Measurements from ENCODE around the gene CREB5.

The CREB5 gene

DNA sequence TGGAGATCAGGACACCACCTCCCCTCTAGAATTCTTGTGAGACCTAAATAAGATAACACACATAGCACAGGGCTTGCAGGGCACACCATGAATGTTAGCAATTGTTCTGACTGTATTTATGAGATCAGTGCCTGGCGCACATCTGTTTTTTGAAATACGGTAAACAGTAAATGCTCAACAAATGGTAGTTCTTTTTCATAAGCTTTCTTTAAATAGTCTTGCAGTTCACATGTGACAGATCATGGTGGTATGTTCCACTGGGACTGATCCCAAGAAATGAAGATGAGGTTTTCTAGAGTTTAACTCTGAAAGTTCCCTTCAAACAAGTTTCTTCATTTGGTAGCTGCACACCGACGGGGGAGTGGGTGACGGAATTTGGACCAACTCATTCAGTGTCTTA lies 34.8 kb downstream of the CREB5 start:
- no peaks in the 10 kb centered on the region for H3K9me3 ChIP-seq (ENCODE audit: control insufficient read depth in 5 of 5, low read length in 5 of 5)
- H3K36me3 ChIP-seq (ENCODE audit: control insufficient read depth in 5 of 5, insufficient read depth in 5 of 5, low read length in 5 of 5): no peaks in the 10 kb centered on the region
- H3K27ac ChIP-seq (ENCODE audit: low read depth, low read length): no peak overlapping the region
- no peak overlapping the region for H3K9ac ChIP-seq (ENCODE audit: low read length in 5 of 5)
- H3K4me3 ChIP-seq (ENCODE audit: low read depth in 1 of 5, low read length in 5 of 5): no peak overlapping the region
- H3K4me1 ChIP-seq (ENCODE audit: control insufficient read depth in 5 of 5, insufficient read depth in 5 of 5, low read length in 5 of 5): no peaks in the 10 kb centered on the region
- H3K27me3 ChIP-seq (ENCODE audit: control insufficient read depth in 5 of 5, insufficient read depth in 4 of 5, low read length in 5 of 5): no peaks in the 10 kb centered on the region

- no peaks in the 10 kb centered on the region for H3K36me3 ChIP-seq (ENCODE audit: control insufficient read depth in 5 of 5, insufficient read depth in 5 of 5, low read length in 5 of 5)
- no peak overlapping the region for H3K4me3 ChIP-seq (ENCODE audit: low read depth in 1 of 5, low read length in 5 of 5)
- no peaks in the 10 kb centered on the region for H3K9me3 ChIP-seq (ENCODE audit: control insufficient read depth in 5 of 5, low read length in 5 of 5)
- no peak overlapping the region for H3K9ac ChIP-seq (ENCODE audit: low read length in 5 of 5)
- H3K27me3 ChIP-seq (ENCODE audit: control insufficient read depth in 5 of 5, insufficient read depth in 4 of 5, low read length in 5 of 5): no peaks in the 10 kb centered on the region
- H3K27ac ChIP-seq (ENCODE audit: low read depth, low read length): no peak overlapping the region
- no peaks in the 10 kb centered on the region for H3K4me1 ChIP-seq (ENCODE audit: control insufficient read depth in 5 of 5, insufficient read depth in 5 of 5, low read length in 5 of 5)
Measured at GRCh38 chr7:28448708-28449107, 36.4 kb downstream of the CREB5 start.

DNA sequence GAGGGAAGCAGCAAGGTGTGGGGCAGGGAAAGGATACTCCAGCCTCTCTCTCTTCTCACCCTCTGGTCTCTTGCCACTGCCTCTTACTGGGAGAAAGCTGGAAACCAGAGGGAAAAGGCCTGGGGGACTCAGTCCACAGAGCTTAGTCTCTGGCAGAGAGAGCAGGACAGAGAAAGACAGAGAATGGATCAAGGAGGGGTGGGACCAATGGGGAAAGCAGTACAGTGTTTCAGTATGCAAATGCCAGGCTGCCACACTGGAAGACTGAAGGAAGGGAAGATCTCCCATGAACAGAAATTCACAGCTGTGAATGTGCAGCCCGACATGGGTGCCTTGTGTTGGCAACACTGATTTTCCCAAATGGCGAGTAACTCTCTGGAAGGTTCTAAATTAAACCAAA lies 40.4 kb downstream of the CREB5 start:
- Histone ChIP-seq H3K27ac (ENCODE audit: low read depth, low read length) (no peak overlapping the region), H3K4me3 (ENCODE audit: low read depth in 1 of 5, low read length in 5 of 5) (no peak overlapping the region), H3K36me3 (ENCODE audit: control insufficient read depth in 5 of 5, insufficient read depth in 5 of 5, low read length in 5 of 5) (no peaks in the 10 kb centered on the region), H3K27me3 (ENCODE audit: control insufficient read depth in 5 of 5, insufficient read depth in 4 of 5, low read length in 5 of 5) (no peaks in the 10 kb centered on the region), H3K4me1 (ENCODE audit: control insufficient read depth in 5 of 5, insufficient read depth in 5 of 5, low read length in 5 of 5) (no peaks in the 10 kb centered on the region), H3K9me3 (ENCODE audit: control insufficient read depth in 5 of 5, low read length in 5 of 5) (no peaks in the 10 kb centered on the region), H3K9ac (ENCODE audit: low read length in 5 of 5) (no peak overlapping the region)

DNA sequence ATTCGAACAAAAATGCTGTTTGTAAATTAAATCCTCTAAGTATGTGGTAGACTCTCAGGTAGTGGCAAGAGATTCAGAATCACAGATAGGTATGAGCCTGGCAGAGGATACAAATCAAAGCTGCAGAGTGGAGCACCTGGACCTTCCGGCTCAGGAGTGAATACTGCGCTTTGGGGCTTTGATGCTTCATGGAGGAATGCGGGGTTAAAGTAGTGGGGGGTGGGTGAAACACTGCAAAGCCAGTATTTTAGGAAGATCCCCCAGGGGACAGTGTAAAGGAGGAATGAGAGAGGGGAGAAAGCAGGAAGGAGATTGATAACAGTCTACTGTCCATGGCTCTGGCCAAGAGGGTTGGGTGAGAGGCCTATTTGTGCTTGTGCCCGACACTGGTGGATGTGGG lies 43.2 kb downstream of the CREB5 start:
- H3K27ac ChIP-seq (ENCODE audit: low read depth, low read length): no peak overlapping the region
- H3K4me3 ChIP-seq (ENCODE audit: low read depth in 1 of 5, low read length in 5 of 5): no peak overlapping the region
- no peaks in the 10 kb centered on the region for H3K4me1 ChIP-seq (ENCODE audit: control insufficient read depth in 5 of 5, insufficient read depth in 5 of 5, low read length in 5 of 5)
- H3K36me3 ChIP-seq (ENCODE audit: control insufficient read depth in 5 of 5, insufficient read depth in 5 of 5, low read length in 5 of 5): no peaks in the 10 kb centered on the region
- H3K9ac ChIP-seq (ENCODE audit: low read length in 5 of 5): no peak overlapping the region
- no peaks in the 10 kb centered on the region for H3K9me3 ChIP-seq (ENCODE audit: control insufficient read depth in 5 of 5, low read length in 5 of 5)
- H3K27me3 ChIP-seq (ENCODE audit: control insufficient read depth in 5 of 5, insufficient read depth in 4 of 5, low read length in 5 of 5): no peaks in the 10 kb centered on the region

GRCh38 chr7:28456044-28456443 lies 43.7 kb downstream of the CREB5 start:
- H3K9me3 ChIP-seq (ENCODE audit: control insufficient read depth in 5 of 5, low read length in 5 of 5): no peaks in the 10 kb centered on the region
- no peaks in the 10 kb centered on the region for H3K4me1 ChIP-seq (ENCODE audit: control insufficient read depth in 5 of 5, insufficient read depth in 5 of 5, low read length in 5 of 5)
- no peak overlapping the region for H3K4me3 ChIP-seq (ENCODE audit: low read depth in 1 of 5, low read length in 5 of 5)
- H3K27me3 ChIP-seq (ENCODE audit: control insufficient read depth in 5 of 5, insufficient read depth in 4 of 5, low read length in 5 of 5): no peaks in the 10 kb centered on the region
- H3K9ac ChIP-seq (ENCODE audit: low read length in 5 of 5): no peak overlapping the region
- no peak overlapping the region for H3K27ac ChIP-seq (ENCODE audit: low read depth, low read length)
- no peaks in the 10 kb centered on the region for H3K36me3 ChIP-seq (ENCODE audit: control insufficient read depth in 5 of 5, insufficient read depth in 5 of 5, low read length in 5 of 5)

GRCh38 chr7:28458732-28459131 lies 46.4 kb downstream of the CREB5 start:
- Histone ChIP-seq H3K36me3 (ENCODE audit: control insufficient read depth in 5 of 5, insufficient read depth in 5 of 5, low read length in 5 of 5) (no peaks in the 10 kb centered on the region), H3K27ac (ENCODE audit: low read depth, low read length) (no peak overlapping the region), H3K27me3 (ENCODE audit: control insufficient read depth in 5 of 5, insufficient read depth in 4 of 5, low read length in 5 of 5) (no peaks in the 10 kb centered on the region), H3K4me3 (ENCODE audit: low read depth in 1 of 5, low read length in 5 of 5) (no peak overlapping the region), H3K4me1 (ENCODE audit: control insufficient read depth in 5 of 5, insufficient read depth in 5 of 5, low read length in 5 of 5) (no peaks in the 10 kb centered on the region), H3K9ac (ENCODE audit: low read length in 5 of 5) (no peak overlapping the region), H3K9me3 (ENCODE audit: control insufficient read depth in 5 of 5, low read length in 5 of 5) (no peaks in the 10 kb centered on the region)

- no peaks in the 10 kb centered on the region for H3K4me1 ChIP-seq (ENCODE audit: control insufficient read depth in 5 of 5, insufficient read depth in 5 of 5, low read length in 5 of 5)
- no peak overlapping the region for H3K27ac ChIP-seq (ENCODE audit: low read depth, low read length)
- H3K4me3 ChIP-seq (ENCODE audit: low read depth in 1 of 5, low read length in 5 of 5): no peak overlapping the region
- no peak overlapping the region for H3K9ac ChIP-seq (ENCODE audit: low read length in 5 of 5)
- no peaks in the 10 kb centered on the region for H3K36me3 ChIP-seq (ENCODE audit: control insufficient read depth in 5 of 5, insufficient read depth in 5 of 5, low read length in 5 of 5)
- H3K9me3 ChIP-seq (ENCODE audit: control insufficient read depth in 5 of 5, low read length in 5 of 5): no peaks in the 10 kb centered on the region
- H3K27me3 ChIP-seq (ENCODE audit: control insufficient read depth in 5 of 5, insufficient read depth in 4 of 5, low read length in 5 of 5): no peaks in the 10 kb centered on the region
Measured at GRCh38 chr7:28459306-28459705, 47.0 kb downstream of the CREB5 start.

GRCh38 chr7:28465697-28466096 lies 53.4 kb downstream of the CREB5 start:
- Histone ChIP-seq H3K27ac (ENCODE audit: low read depth, low read length) (no peak overlapping the region), H3K4me3 (ENCODE audit: low read depth in 1 of 5, low read length in 5 of 5) (no peak overlapping the region), H3K9ac (ENCODE audit: low read length in 5 of 5) (no peak overlapping the region), H3K9me3 (ENCODE audit: control insufficient read depth in 5 of 5, low read length in 5 of 5) (no peaks in the 10 kb centered on the region), H3K36me3 (ENCODE audit: control insufficient read depth in 5 of 5, insufficient read depth in 5 of 5, low read length in 5 of 5) (no peaks in the 10 kb centered on the region), H3K4me1 (ENCODE audit: control insufficient read depth in 5 of 5, insufficient read depth in 5 of 5, low read length in 5 of 5) (no peaks in the 10 kb centered on the region), H3K27me3 (ENCODE audit: control insufficient read depth in 5 of 5, insufficient read depth in 4 of 5, low read length in 5 of 5) (peaks cover 0 to 6% (median 0%) of the 10 kb centered on the region in 5 donors)

GRCh38 chr7:28466341-28466740 lies 54.0 kb downstream of the CREB5 start:
- H3K27ac ChIP-seq (ENCODE audit: low read depth, low read length): no peak overlapping the region
- no peaks in the 10 kb centered on the region for H3K4me1 ChIP-seq (ENCODE audit: control insufficient read depth in 5 of 5, insufficient read depth in 5 of 5, low read length in 5 of 5)
- peaks cover 0 to 6% (median 0%) of the 10 kb centered on the region in 5 donors for H3K27me3 ChIP-seq (ENCODE audit: control insufficient read depth in 5 of 5, insufficient read depth in 4 of 5, low read length in 5 of 5)
- no peak overlapping the region for H3K4me3 ChIP-seq (ENCODE audit: low read depth in 1 of 5, low read length in 5 of 5)
- H3K36me3 ChIP-seq (ENCODE audit: control insufficient read depth in 5 of 5, insufficient read depth in 5 of 5, low read length in 5 of 5): no peaks in the 10 kb centered on the region
- no peak overlapping the region for H3K9ac ChIP-seq (ENCODE audit: low read length in 5 of 5)
- no peaks in the 10 kb centered on the region for H3K9me3 ChIP-seq (ENCODE audit: control insufficient read depth in 5 of 5, low read length in 5 of 5)

DNA sequence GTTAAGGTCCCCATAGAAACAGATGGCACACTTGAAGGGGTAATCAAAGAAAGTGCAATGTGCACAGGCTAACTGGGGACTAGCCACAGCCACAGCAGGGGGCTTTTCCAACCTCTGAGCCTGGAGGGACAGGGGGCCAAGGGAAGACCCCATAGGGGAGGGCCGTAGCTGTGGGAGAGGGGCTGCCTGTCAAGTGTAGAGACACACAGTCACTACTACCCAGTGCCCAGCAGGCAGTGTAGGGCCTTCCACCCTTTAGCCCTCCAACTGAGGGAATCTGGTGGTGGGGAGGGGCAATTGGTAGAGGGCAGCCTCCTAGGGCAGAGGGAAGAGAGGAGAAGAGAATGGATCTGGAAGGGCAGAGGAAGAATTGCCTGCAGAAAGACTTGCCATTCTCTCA lies 54.6 kb downstream of the CREB5 start:
- Histone ChIP-seq H3K27me3 (ENCODE audit: control insufficient read depth in 5 of 5, insufficient read depth in 4 of 5, low read length in 5 of 5) (peaks cover 0 to 6% (median 0%) of the 10 kb centered on the region in 5 donors), H3K9me3 (ENCODE audit: control insufficient read depth in 5 of 5, low read length in 5 of 5) (no peaks in the 10 kb centered on the region), H3K4me1 (ENCODE audit: control insufficient read depth in 5 of 5, insufficient read depth in 5 of 5, low read length in 5 of 5) (no peaks in the 10 kb centered on the region), H3K36me3 (ENCODE audit: control insufficient read depth in 5 of 5, insufficient read depth in 5 of 5, low read length in 5 of 5) (no peaks in the 10 kb centered on the region), H3K9ac (ENCODE audit: low read length in 5 of 5) (no peak overlapping the region), H3K27ac (ENCODE audit: low read depth, low read length) (no peak overlapping the region), H3K4me3 (ENCODE audit: low read depth in 1 of 5, low read length in 5 of 5) (no peak overlapping the region)

GRCh38 chr7:28469562-28469961 lies 57.2 kb downstream of the CREB5 start:
- Histone ChIP-seq H3K4me1 (ENCODE audit: control insufficient read depth in 5 of 5, insufficient read depth in 5 of 5, low read length in 5 of 5) (peaks cover 0 to 9% (median 3%) of the 10 kb centered on the region in 5 donors), H3K27me3 (ENCODE audit: control insufficient read depth in 5 of 5, insufficient read depth in 4 of 5, low read length in 5 of 5) (peaks cover 0 to 6% (median 0%) of the 10 kb centered on the region in 5 donors), H3K36me3 (ENCODE audit: control insufficient read depth in 5 of 5, insufficient read depth in 5 of 5, low read length in 5 of 5) (no peaks in the 10 kb centered on the region), H3K27ac (ENCODE audit: low read depth, low read length) (no peak overlapping the region), H3K4me3 (ENCODE audit: low read depth in 1 of 5, low read length in 5 of 5) (no peak overlapping the region), H3K9ac (ENCODE audit: low read length in 5 of 5) (no peak overlapping the region), H3K9me3 (ENCODE audit: control insufficient read depth in 5 of 5, low read length in 5 of 5) (no peaks in the 10 kb centered on the region)

Data from subcutaneous abdominal adipose tissue (tissue), 5 donors.